MM.1S (cell line): ENCODE measurements around the gene TPRA1.

Experiments
- DNase-seq: peaks from one replicate; pipeline ENCODE4 v3.0.0-alpha.2; 2015
- H2AFZ ChIP-seq: fragments of 300-600 bp; sonication (generic); 2 replicates; pipeline ENCODE4 v1.6.0; 2016; ENCODE audit warnings: antibody characterized with exemption, low read length
- H3F3A ChIP-seq: fragments of 300-600 bp; sonication (generic); 2 replicates; pipeline ENCODE4 v1.6.1; 2016; ENCODE audit warnings: mild to moderate bottlenecking, antibody characterized with exemption, low read length, moderate library complexity, mixed read lengths; ENCODE audit not compliant: insufficient read depth
- H3K27ac ChIP-seq: fragments of 300-600 bp; sonication (generic); 2 replicates; pipeline ENCODE4 v1.5.1; 2016; ENCODE audit warnings: mild to moderate bottlenecking, low read length
- H3K27me3 ChIP-seq: fragments of 300-600 bp; sonication (generic); replicated peaks from 2 replicates; pipeline ENCODE4 v1.6.0; 2016; ENCODE audit warnings: low read length; ENCODE audit not compliant: insufficient read depth
- H3K36me3 ChIP-seq: fragments of 300-600 bp; sonication (generic); replicated peaks from 2 replicates; pipeline ENCODE4 v1.6.1; 2016; ENCODE audit warnings: mild to moderate bottlenecking, low read length, mixed read lengths; ENCODE audit not compliant: insufficient read depth
- H3K4me1 ChIP-seq: fragments of 300-600 bp; sonication (generic); 2 replicates; pipeline ENCODE4 v1.6.1; 2016; ENCODE audit warnings: low read length, mixed read lengths
- H3K4me2 ChIP-seq: fragments of 300-600 bp; sonication (generic); 2 replicates; pipeline ENCODE4 v1.6.0; 2016; ENCODE audit warnings: low read depth, low read length
- H3K4me3 ChIP-seq: fragments of 300-600 bp; sonication (generic); 2 replicates; pipeline ENCODE4 v1.5.1; 2016; ENCODE audit warnings: low read length, mixed read lengths
- H3K79me2 ChIP-seq: fragments of 300-600 bp; sonication (generic); 2 replicates; pipeline ENCODE4 v1.6.1; 2016; ENCODE audit warnings: mixed run types, low read length, mixed read lengths
- H3K9ac ChIP-seq: fragments of 300-600 bp; sonication (generic); 2 replicates; pipeline ENCODE4 v1.6.1; 2016; ENCODE audit warnings: low read length, mixed read lengths
- H3K9me2 ChIP-seq: fragments of 300-600 bp; sonication (generic); replicated peaks from 2 replicates; pipeline ENCODE4 v1.6.1; 2016; ENCODE audit warnings: mild to moderate bottlenecking, low read length, mixed read lengths; ENCODE audit not compliant: insufficient read depth
- H3K9me3 ChIP-seq: fragments of 300-600 bp; sonication (generic); replicated peaks from 2 replicates; pipeline ENCODE4 v1.6.1; 2016; ENCODE audit warnings: mild to moderate bottlenecking, low read length, mixed read lengths; ENCODE audit not compliant: insufficient read depth
- H4K20me1 ChIP-seq: fragments of 300-600 bp; sonication (generic); 2 replicates; pipeline ENCODE4 v1.6.1; 2016; ENCODE audit warnings: mild to moderate bottlenecking, low read length, moderate library complexity, mixed read lengths; ENCODE audit not compliant: insufficient read depth
- CTCF ChIP-seq: fragments of 300-600 bp; sonication (generic); IDR thresholded peaks from 2 replicates; pipeline ENCODE4 v1.5.1; 2016; ENCODE audit warnings: antibody characterized with exemption, low read length, mixed read lengths
- EZH2 ChIP-seq: fragments of 300-600 bp; sonication (generic); optimal IDR thresholded peaks from 2 replicates; pipeline ENCODE3; 2017; ENCODE audit warnings: low read depth, mild to moderate bottlenecking, antibody characterized with exemption, low read length, mixed read lengths
- EZH2phosphoT487 ChIP-seq: fragments of 300-600 bp; sonication (generic); IDR thresholded peaks from 2 replicates; pipeline ENCODE4 v1.6.1; 2018; ENCODE audit warnings: antibody characterized with exemption, low read length

The TPRA1 gene

GRCh38 chr3:127614928-127615589 lies 24.5 kb upstream of the TPRA1 start:
- Histone ChIP-seq H3K9ac (no peak overlapping the region), H2AFZ (no peak overlapping the region), H3K27ac (no peak overlapping the region), H3K4me3 (no peak overlapping the region), H3K9me2 (no peaks in the 10 kb centered on the region), H3K4me2 (no peak overlapping the region), H3K36me3 (peaks cover 21% of the 10 kb centered on the region), H3K9me3 (no peaks in the 10 kb centered on the region), H3K27me3 (no peaks in the 10 kb centered on the region), H4K20me1 (peaks cover 12% of the 10 kb centered on the region; the same call in 1 of the 2 replicates), H3K79me2 (peaks cover 45% of the 10 kb centered on the region), H3K4me1 (no peaks in the 10 kb centered on the region), H3F3A (no peaks in the 10 kb centered on the region)
- DNase-seq, result no peak
- TF ChIP-seq EZH2phosphoT487 (no peak), CTCF (no peak), EZH2 (no peak)

GRCh38 chr3:127613406-127613805 lies 22.9 kb upstream of the TPRA1 start:
- H3K36me3 ChIP-seq, result peaks cover 18% of the 10 kb centered on the region

GRCh38 chr3:127612966-127613365 lies 22.4 kb upstream of the TPRA1 start:
- H2AFZ ChIP-seq, result no peak overlapping the region
- H3K36me3 ChIP-seq, result peaks cover 18% of the 10 kb centered on the region
- H4K20me1 ChIP-seq, result peaks cover 12% of the 10 kb centered on the region; the same call in 1 of the 2 replicates
- no peaks in the 10 kb centered on the region for H3K4me1 ChIP-seq
- no peak overlapping the region for H3K4me2 ChIP-seq
- H3K4me3 ChIP-seq, result no peak overlapping the region
- DNase-seq, result no peak
- no peak for TF ChIP-seq CTCF
- TF ChIP-seq EZH2phosphoT487, result no peak
- no peak for TF ChIP-seq EZH2
- no peaks in the 10 kb centered on the region for H3K27me3 ChIP-seq
- no peak overlapping the region for H3K9ac ChIP-seq
- H3K79me2 ChIP-seq, result peaks cover 61% of the 10 kb centered on the region
- no peak overlapping the region for H3K27ac ChIP-seq
- no peaks in the 10 kb centered on the region for H3F3A ChIP-seq
- H3K9me2 ChIP-seq, result no peaks in the 10 kb centered on the region
- H3K9me3 ChIP-seq, result no peaks in the 10 kb centered on the region

More at GRCh38 chr3:127613406-127613805, 22.9 kb upstream of the TPRA1 start:
- Histone ChIP-seq H3K27me3 (no peaks in the 10 kb centered on the region), H3K9ac (no peak overlapping the region), H3K9me2 (no peaks in the 10 kb centered on the region), H3K4me1 (no peaks in the 10 kb centered on the region), H3K27ac (no peak overlapping the region), H3K4me3 (no peak overlapping the region), H4K20me1 (peaks cover 12% of the 10 kb centered on the region; the same call in 1 of the 2 replicates), H3K79me2 (peaks cover 57% of the 10 kb centered on the region), H3F3A (no peaks in the 10 kb centered on the region), H3K4me2 (no peak overlapping the region), H3K9me3 (no peaks in the 10 kb centered on the region), H2AFZ (no peak overlapping the region)
- DNase-seq, result no peak
- TF ChIP-seq EZH2 (no peak), EZH2phosphoT487 (no peak), CTCF (no peak)
